Panc1 (cell line): ENCODE results near the gene BRCA1. TPM values are rescaled to one million over a fixed set of nuclear protein-coding genes. Genes with fewer than 3 reads are reported as not detected.
A peak's percentile ranks its signal among the peaks of the same experiment; 100 is the strongest.
"Not testable (repeated sequence)": the region's sequence is repeated elsewhere in the genome, so short reads cannot be mapped to it uniquely, and the experiment has no call there.

Experiments used
- ATAC-seq: fragments of 200-7000 bp; cut with Tn5 transposase; 2 replicates; pipeline ENCODE4 v1.9.1; 2020; ENCODE audit warnings: mild to moderate bottlenecking, moderate library complexity
- BruUV-seq: library from RNA; stranded (reverse); fragments of 400-500 nt; replicated peaks from 2 replicates; lab custom pipeline; 2021; lab: Mats Ljungman, UMichigan
- CTCF ChIA-PET: fragments of 300-600 bp; sonication (Branson Sonifier 250); formaldehyde crosslinking; loops from one replicate; lab custom pipeline; 2022; ENCODE audit warnings: antibody characterized with exemption; lab: Charles Lee
- POLR2A ChIA-PET: fragments of 300-600 bp; sonication (Branson Sonifier 250); formaldehyde crosslinking; loops from one replicate; lab custom pipeline; 2022; ENCODE audit warnings: antibody characterized with exemption; lab: Charles Lee
- DNase-seq: peaks from one replicate; pipeline ENCODE4 v3.0.0-alpha.2; 2010; ENCODE audit warnings: low read depth, low spot score
- H3K27ac ChIP-seq: 2 replicates; pipeline ENCODE4 v1.5.1; 2011; ENCODE audit warnings: mild to moderate bottlenecking, low read length, inconsistent platforms
- H3K27me3 ChIP-seq: fragments of 200-500 bp; sonication (Bioruptor generic); 2 replicates; pipeline ENCODE4 v1.6.0; 2014; ENCODE audit warnings: low read length, inconsistent platforms; ENCODE audit not compliant: control insufficient read depth, insufficient read depth
- H3K36me3 ChIP-seq: fragments of 200-500 bp; sonication (Bioruptor generic); 2 replicates; pipeline ENCODE4 v1.5.1; 2014; ENCODE audit warnings: inconsistent platforms, mild to moderate bottlenecking, low read length, moderate library complexity; ENCODE audit not compliant: control insufficient read depth, insufficient read depth
- H3K4me1 ChIP-seq: 2 replicates; pipeline ENCODE4 v1.5.1; 2011; ENCODE audit warnings: inconsistent platforms, mild to moderate bottlenecking, low read length, moderate library complexity; ENCODE audit not compliant: control insufficient read depth, insufficient read depth
- H3K4me3 ChIP-seq, 2 experiments: 2 replicates each; pipeline ENCODE4 v1.5.1; 2011 to 2012; ENCODE audit warnings: low read depth in 2 of 2, low read length in 2 of 2, mild to moderate bottlenecking in 2 of 2, inconsistent platforms in 1 of 2, moderate library complexity in 1 of 2
- H3K9me3 ChIP-seq: fragments of 200-500 bp; sonication (Bioruptor generic); 2 replicates; pipeline ENCODE4 v1.5.1; 2014; ENCODE audit warnings: low read depth, mild to moderate bottlenecking, inconsistent platforms, low read length, moderate library complexity; ENCODE audit not compliant: control insufficient read depth, insufficient read depth
- CTCF ChIP-seq: fragments of 450-650 bp; IDR thresholded peaks from 2 replicates; pipeline ENCODE4 v1.5.1; 2017; ENCODE audit warnings: mild to moderate bottlenecking
- POLR2AphosphoS5 ChIP-seq: IDR thresholded peaks from 2 replicates; pipeline ENCODE4 v1.6.1; 2012; ENCODE audit warnings: mild to moderate bottlenecking, low read depth, low read length, moderate library complexity
- REST ChIP-seq, 2 experiments: IDR thresholded peaks; 2 replicates each; pipeline ENCODE4 v1.6.1; 2011 to 2012; ENCODE audit warnings: low read depth in 2 of 2, control low read depth in 1 of 2, low read length in 1 of 2, mild to moderate bottlenecking in 1 of 2, moderate library complexity in 1 of 2; ENCODE audit not compliant: insufficient read depth in 1 of 2
- SIN3A ChIP-seq: IDR thresholded peaks from 2 replicates; pipeline ENCODE4 v1.6.1; 2012; ENCODE audit warnings: low read depth, mild to moderate bottlenecking, low read length, moderate library complexity, borderline replicate concordance; ENCODE audit not compliant: insufficient read depth
- TCF7L2 ChIP-seq: IDR thresholded peaks from 2 replicates; pipeline ENCODE4 v1.6.1; 2011; ENCODE audit warnings: mild to moderate bottlenecking, low read depth, low read length, inconsistent platforms
- in situ Hi-C: cut with HindIII; loops from 2 replicates; pipeline ENCODE4 v1.10.0; 2016; ENCODE audit warnings: low sequenced_read_pairs, low pct_unique_long_range_greater_than_20kb
- intact Hi-C: fragments of 100-400 bp; cut with micrococcal nuclease; formaldehyde crosslinking; loops from one replicate; pipeline ENCODE4 v1.10.0; 2022; ENCODE audit not compliant: unreplicated experiment
- total RNA-seq: library from RNA; stranded (reverse); gene quantifications from one replicate; pipeline ENCODE4 v1.2.1, GENCODE V29; 2021; ENCODE audit not compliant: unreplicated experiment

The BRCA1 gene
- total RNA-seq, 1 experiment from 2014 or later: 29.9 TPM

- intact Hi-C loops, H3K27me3 ChIP-seq, in situ Hi-C loops, BruUV-seq, DNase-seq, ATAC-seq, H3K36me3 ChIP-seq, H3K9me3 ChIP-seq, H3K4me1 ChIP-seq, H3K27ac ChIP-seq: not testable (repeated sequence)
- H3K4me3 ChIP-seq: peak overlapping the region; percentile 83 to 91; a peak in 3 of 4 replicates
- POLR2A ChIA-PET: interaction anchor here (0.6 kb wide), 1 partner anchor 104 kb away, joined by 5 read pairs; no protein-coding TSS in a partner anchor
- CTCF ChIA-PET: interaction anchor here (0.6 kb wide), 1 partner anchor 82 kb away, joined by 4 read pairs; no protein-coding TSS in a partner anchor
These were observed 2.2 kb upstream of the BRCA1 start for GRCh38 chr17:43127333-43127876.

GRCh38 chr17:43126911-43127290 lies 1.7 kb upstream of the BRCA1 start:
- CTCF ChIA-PET: interaction anchor here (0.6 kb wide), 1 partner anchor 692 kb away, joined by 5 read pairs; no protein-coding TSS in a partner anchor
- Histone ChIP-seq H3K27ac (no peak overlapping the region), H3K27me3 (no peaks in the 10 kb centered on the region), H3K4me3 (peak overlapping the region; percentile 83 to 91), H3K36me3 (peaks cover 3% of the 10 kb centered on the region; the same call in 1 of the 2 replicates), H3K4me1 (peaks cover 6% of the 10 kb centered on the region; the same call in 1 of the 2 replicates), H3K9me3 (no peaks in the 10 kb centered on the region)
- ATAC-seq (no peak), DNase-seq (no peak)
- BruUV-seq: no TSS peak
- in situ Hi-C loops (no loop called here), intact Hi-C loops (no loop called here)
- POLR2A ChIA-PET: no interaction called here
- no peak for TF ChIP-seq CTCF
- TF ChIP-seq SIN3A: no peak
- no peak for TF ChIP-seq TCF7L2
- no peak for TF ChIP-seq REST (IDR thresholded peaks at IDR 0.05; ENCODE audit: insufficient read depth in 1 of 2, low read depth in 2 of 2, low read length in 1 of 2)
- TF ChIP-seq POLR2AphosphoS5: no peak
